ENCODE data around the gene LHFPL2. TPM values are rescaled to one million over a fixed set of nuclear protein-coding genes. Genes with fewer than 3 reads are reported as not detected.

The LHFPL2 gene
- total and polyA plus RNA-seq, 9 of the 15 experiments (the other 6 are each of a cell fraction or from before 2014, with no cell fraction given) = 1.0 to 6.6 (median 4.6) TPM

GRCh38 chr5:78543916-78544315 is 104.7 kb downstream of the LHFPL2 start:
- intact Hi-C loops (cut with micrococcal nuclease) = no loop called here

GRCh38 chr5:78543292-78543691 is 105.3 kb downstream of the LHFPL2 start:
- H4K20me1 ChIP-seq (replicated peaks; ENCODE audit: control insufficient read depth, insufficient read depth, low read length) = no peaks in the 10 kb centered on the region
- no peaks in the 10 kb centered on the region for H3K9me1 ChIP-seq (ENCODE audit: control insufficient read depth, insufficient read depth, low read length)
- ChIA-PET POLR2A (interaction anchor here (1.2 kb wide), 1 partner anchor 16 kb away, joined by 3 read pairs; no protein-coding TSS in a partner anchor), CTCF (ENCODE audit: low intra/inter-chr PET ratio) (no interaction called here)
- DNase-seq (ENCODE audit: extremely low read depth in 1 of 4, low spot score in 3 of 4) (no peak), FAIRE-seq (no peak), ATAC-seq (no peak)
- no peaks in the 10 kb centered on the region for H3K9me3 ChIP-seq (replicated peaks; ENCODE audit: control insufficient read depth, insufficient read depth, low read depth, low read length)
- no peak overlapping the region for H3K4me3 ChIP-seq
- BruUV-seq (replicated peaks) = no TSS peak
- intact Hi-C loops (cut with micrococcal nuclease) (no loop called here), in situ Hi-C loops (cut with MboI) (no loop called here)
- TF ChIP-seq SNIP1 (IDR thresholded peaks at IDR 0.05; ENCODE audit: low read depth) (no peak), HLTF (IDR thresholded peaks at IDR 0.05) (no peak), SMARCE1 (IDR thresholded peaks at IDR 0.05) (no peak), MEF2D (tag; conservative IDR thresholded peaks at IDR 0.05; ENCODE audit: low read depth) (no peak), FOXK2 (conservative IDR thresholded peaks at IDR 0.05 in 1 of 2, IDR thresholded peaks at IDR 0.05 in 1 of 2; ENCODE audit: low read depth in 2 of 2) (no peak), LCOR (CRISPR knock-in tag; IDR thresholded peaks at IDR 0.05) (no peak), GTF2E2 (tag; IDR thresholded peaks at IDR 0.05) (no peak), RUNX1 (IDR thresholded peaks at IDR 0.05; ENCODE audit: low read depth) (no peak), FOXP4 (CRISPR knock-in tag; IDR thresholded peaks at IDR 0.05; ENCODE audit: borderline replicate concordance) (no peak), NCOA4 (IDR thresholded peaks at IDR 0.05; ENCODE audit: partially characterized antibody) (no peak), ZKSCAN3 (CRISPR knock-in tag; IDR thresholded peaks at IDR 0.05) (no peak)
- no peak overlapping the region for H3K27ac ChIP-seq (ENCODE audit: extremely low read depth, low read depth, low read length)
- H3K9ac ChIP-seq (ENCODE audit: insufficient read depth in 1 of 2, low read depth in 2 of 2, low read length in 2 of 2) = no peak overlapping the region
- H2AFZ ChIP-seq (ENCODE audit: low read depth, low read length) = no peak overlapping the region
- no peaks in the 10 kb centered on the region; a peak in 1 of 5 replicates for H3K4me1 ChIP-seq (replicated peaks in 1 of 2; ENCODE audit: control insufficient read depth in 2 of 2, insufficient read depth in 2 of 2, low read length in 2 of 2)
- no peak overlapping the region for H3K4me2 ChIP-seq (ENCODE audit: insufficient read depth, low read length)
- 21% methylated on average over 4 of the region's 4 CpGs for WGBS (ENCODE audit: insufficient coverage, low coverage, missing lambda C conversion rate)
- H3K36me3 ChIP-seq (ENCODE audit: control insufficient read depth, insufficient read depth, low read length) = no peaks in the 10 kb centered on the region
- no peaks in the 10 kb centered on the region for H3K79me2 ChIP-seq (ENCODE audit: control insufficient read depth, insufficient read depth, low read length)
- H3K27me3 ChIP-seq (ENCODE audit: control insufficient read depth in 2 of 2, insufficient read depth in 2 of 2, low read length in 2 of 2) = no peaks in the 10 kb centered on the region

More at GRCh38 chr5:78543916-78544315, 104.7 kb downstream of the LHFPL2 start:
- Histone ChIP-seq H3K27ac (ENCODE audit: extremely low read depth, low read depth, low read length) (no peak overlapping the region), H4K20me1 (replicated peaks; ENCODE audit: control insufficient read depth, insufficient read depth, low read length) (no peaks in the 10 kb centered on the region), H3K36me3 (ENCODE audit: control insufficient read depth, insufficient read depth, low read length) (no peaks in the 10 kb centered on the region), H3K9me3 (replicated peaks; ENCODE audit: control insufficient read depth, insufficient read depth, low read depth, low read length) (no peaks in the 10 kb centered on the region), H3K27me3 (ENCODE audit: control insufficient read depth in 2 of 2, insufficient read depth in 2 of 2, low read length in 2 of 2) (no peaks in the 10 kb centered on the region), H2AFZ (ENCODE audit: low read depth, low read length) (no peak overlapping the region), H3K4me2 (ENCODE audit: insufficient read depth, low read length) (no peak overlapping the region), H3K4me1 (replicated peaks in 1 of 2; ENCODE audit: control insufficient read depth in 2 of 2, insufficient read depth in 2 of 2, low read length in 2 of 2) (no peaks in the 10 kb centered on the region; a peak in 1 of 5 replicates), H3K9me1 (ENCODE audit: control insufficient read depth, insufficient read depth, low read length) (no peaks in the 10 kb centered on the region), H3K4me3 (no peak overlapping the region), H3K79me2 (ENCODE audit: control insufficient read depth, insufficient read depth, low read length) (no peaks in the 10 kb centered on the region), H3K9ac (ENCODE audit: insufficient read depth in 1 of 2, low read depth in 2 of 2, low read length in 2 of 2) (no peak overlapping the region)
- WGBS (ENCODE audit: insufficient coverage, low coverage, missing lambda C conversion rate) = 0% methylated on average over 1 of the region's 1 CpG
- ATAC-seq (no peak), FAIRE-seq (no peak), DNase-seq (ENCODE audit: extremely low read depth in 1 of 4, low spot score in 3 of 4) (no peak)
- BruUV-seq (replicated peaks) = no TSS peak
- CTCF ChIA-PET (ENCODE audit: low intra/inter-chr PET ratio) = no interaction called here
- no peak for TF ChIP-seq GTF2A2 (tag; IDR thresholded peaks at IDR 0.05)
- no peak for TF ChIP-seq BRF1 (IDR thresholded peaks at IDR 0.05; ENCODE audit: borderline replicate concordance, extremely low read depth, insufficient read length)
- in situ Hi-C loops (cut with MboI) = no loop called here
- POLR2A ChIA-PET = interaction anchor here (1.2 to 1.6 kb wide), 2 partner anchors 10 to 16 kb away, joined by 3 to 9 read pairs; no protein-coding TSS in a partner anchor

All from K562 (cell line).